Measurements from ENCODE around the gene GJB4.

- TF ChIP-seq CTCF (IDR thresholded peaks at IDR 0.05) = no peak
- TF ChIP-seq EZH2 (IDR thresholded peaks at IDR 0.05; ENCODE audit: borderline replicate concordance, insufficient read depth, low read depth, low read length, poor library complexity, severe bottlenecking) = no peak
These were observed 37.5 kb downstream of the GJB4 start for GRCh38 chr1:34796990-34797389.

All from B cell (primary cell).